IPS DF 4.7 (cell line): ENCODE results near the gene CH25H.
"Not testable (repeated sequence)": the region's sequence is repeated elsewhere in the genome, so short reads cannot be mapped to it uniquely, and the experiment has no call there.

ENCODE experiments used
- DNase-seq: peaks from one replicate; pipeline ENCODE4 v3.0.0-alpha.2; 2013; ENCODE audit warnings: low spot score; ENCODE audit errors: extremely low read depth

CH25H gene

GRCh38 chr10:89207181-89207800 is at the start of gene CH25H:
Gene CH25H (minus strand): TSS chr10:89207317. CDS start chr10:89207292, 25 bp downstream.
- DNase-seq: no peak

- no peak for DNase-seq
These were observed 49.2 kb upstream of the CH25H start for GRCh38 chr10:89256340-89256739.

GRCh38 chr10:89255793-89256192 is 48.7 kb upstream of the CH25H start:
- DNase-seq: no peak

- DNase-seq: not testable (repeated sequence)
These were observed 48.0 kb upstream of the CH25H start for GRCh38 chr10:89255091-89255579.

GRCh38 chr10:89252225-89252585 is 45.1 kb upstream of the CH25H start:
- DNase-seq: no peak

- DNase-seq: peak; percentile 90
These were observed 44.5 kb upstream of the CH25H start, which contains the start of gene LIPA for GRCh38 chr10:89251409-89252224. Gene LIPA (minus strand): TSS chr10:89251775. CDS start chr10:89247648, 4,127 bp downstream.

- no peak for DNase-seq
These were observed 43.8 kb upstream of the CH25H start for GRCh38 chr10:89250865-89251408.

- DNase-seq: no peak
These were observed 41.9 kb upstream of the CH25H start for GRCh38 chr10:89248990-89249389.

- DNase-seq: not testable (repeated sequence)
These were observed 40.5 kb upstream of the CH25H start for GRCh38 chr10:89247623-89248022.

- no peak for DNase-seq
These were observed 38.7 kb upstream of the CH25H start for GRCh38 chr10:89245802-89246201.

GRCh38 chr10:89242840-89243568 is 35.9 kb upstream of the CH25H start:
- DNase-seq: no peak

GRCh38 chr10:89242345-89242684 is 35.2 kb upstream of the CH25H start:
- DNase-seq: no peak

- DNase-seq: no peak
These were observed 34.6 kb upstream of the CH25H start for GRCh38 chr10:89241486-89242344.

GRCh38 chr10:89241026-89241425 is 33.9 kb upstream of the CH25H start:
- no peak for DNase-seq

GRCh38 chr10:89240519-89240918 is 33.4 kb upstream of the CH25H start:
- DNase-seq: no peak

- no peak for DNase-seq
These were observed 32.0 kb upstream of the CH25H start for GRCh38 chr10:89238956-89239644.

- no peak for DNase-seq
These were observed 30.7 kb upstream of the CH25H start for GRCh38 chr10:89237849-89238248.

- DNase-seq: no peak
These were observed 29.2 kb upstream of the CH25H start for GRCh38 chr10:89236226-89236797.

GRCh38 chr10:89235073-89235798 is 28.1 kb upstream of the CH25H start:
- DNase-seq: no peak
